Testis (tissue), 2 donors: ENCODE measurements around the gene ADCY2.

ENCODE experiments used
- CTCF ChIP-seq, 3 experiments: fragments of 450-650 bp in 2 of 3; fragments of 200-600 bp in 1 of 3; sonication (generic) in 1 of 3; IDR thresholded peaks; one replicate each; pipeline ENCODE4 v1.5.1; 2016 to 2019; ENCODE audit warnings: antibody characterized with exemption in 3 of 3, mild to moderate bottlenecking in 2 of 3, moderate library complexity in 1 of 3
- POLR2A ChIP-seq: fragments of 450-650 bp; IDR thresholded peaks from one replicate; pipeline ENCODE4 v1.6.1; 2017; ENCODE audit warnings: antibody characterized with exemption, mild to moderate bottlenecking, moderate library complexity

- TF ChIP-seq CTCF (IDR thresholded peaks at IDR 0.05) (no peak), POLR2A (no peak)
Measured at GRCh38 chr5:7846327-7846726, 450.4 kb downstream of the ADCY2 start.
